Sigmoid colon (tissue), 4 donors: ENCODE measurements around the gene GORAB.

Source experiments
- CTCF ChIP-seq, 4 experiments: fragments of 450-650 bp in 3 of 4; fragments of 200-600 bp in 1 of 4; IDR thresholded peaks; one replicate each; pipeline ENCODE4 v1.5.1; 2016 to 2019; ENCODE audit warnings: antibody characterized with exemption in 4 of 4, mild to moderate bottlenecking in 3 of 4, moderate library complexity in 2 of 4
- EP300 ChIP-seq, 4 donors: sonication (generic); formaldehyde crosslinking; IDR thresholded peaks; one replicate each; pipeline ENCODE4 v1.6.1; 2017; ENCODE audit warnings: antibody characterized with exemption in 4 of 4

GRCh38 chr1:170539154-170539553 lies 7.2 kb downstream of the GORAB start:
- TF ChIP-seq EP300 (IDR thresholded peaks at IDR 0.05) (no peak), CTCF (IDR thresholded peaks at IDR 0.05) (no peak)
